PC-3 (cell line): ENCODE results near the gene USP12.
"Not testable (repeated sequence)": the region's sequence is repeated elsewhere in the genome, so short reads cannot be mapped to it uniquely, and the experiment has no call there.

Experiments used
- CTCF ChIP-seq: fragments of 300-600 bp; sonication (generic); conservative IDR thresholded peaks from 2 replicates; pipeline ENCODE4 v1.5.1; 2017; ENCODE audit warnings: antibody characterized with exemption, low read depth, mild to moderate bottlenecking, low read length
- EZH2 ChIP-seq: fragments of 300-600 bp; sonication (generic); IDR thresholded peaks from one replicate; pipeline ENCODE4 v1.6.1; 2017; ENCODE audit warnings: antibody characterized with exemption, mild to moderate bottlenecking, low read length; ENCODE audit not compliant: unreplicated experiment

- not testable (repeated sequence) for TF ChIP-seq CTCF, EZH2
These were observed 46.2 kb upstream of the USP12 start for GRCh38 chr13:27217791-27218190.
